HG03108 (cell line): ENCODE data around the gene MYO1A.

Experiments used
- ATAC-seq: cut with Tn5 transposase; IDR thresholded peaks from one replicate; pipeline ENCODE4 v1.9.1; 2021; ENCODE audit warnings: moderate library complexity; ENCODE audit not compliant: unreplicated experiment

The MYO1A gene

DNA sequence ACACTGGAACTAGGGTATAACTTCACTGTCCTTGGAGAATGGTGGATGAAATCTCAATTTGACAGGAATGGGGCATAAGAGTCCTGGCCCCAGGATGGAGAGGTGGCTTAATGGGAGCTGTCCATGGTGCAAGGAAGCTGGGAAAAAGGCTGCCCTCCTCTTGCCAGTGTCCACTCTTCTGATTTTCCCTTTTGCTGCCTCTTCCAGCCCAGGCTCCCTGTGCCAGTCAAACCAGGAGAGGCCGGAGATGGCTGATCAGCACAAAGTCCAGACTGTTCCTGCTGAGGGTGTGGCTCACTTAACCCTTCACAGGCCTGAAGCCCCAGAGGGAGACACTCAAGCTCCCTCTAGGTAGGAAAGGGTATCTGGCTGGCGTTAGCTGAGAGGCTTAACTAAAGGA, at the start of gene MYO1A:
Gene MYO1A (minus strand): TSS at position 240 of the 400 bp plus-strand sequence. CDS start 1,806 bp downstream, outside the sequence.
- no peak for ATAC-seq

DNA sequence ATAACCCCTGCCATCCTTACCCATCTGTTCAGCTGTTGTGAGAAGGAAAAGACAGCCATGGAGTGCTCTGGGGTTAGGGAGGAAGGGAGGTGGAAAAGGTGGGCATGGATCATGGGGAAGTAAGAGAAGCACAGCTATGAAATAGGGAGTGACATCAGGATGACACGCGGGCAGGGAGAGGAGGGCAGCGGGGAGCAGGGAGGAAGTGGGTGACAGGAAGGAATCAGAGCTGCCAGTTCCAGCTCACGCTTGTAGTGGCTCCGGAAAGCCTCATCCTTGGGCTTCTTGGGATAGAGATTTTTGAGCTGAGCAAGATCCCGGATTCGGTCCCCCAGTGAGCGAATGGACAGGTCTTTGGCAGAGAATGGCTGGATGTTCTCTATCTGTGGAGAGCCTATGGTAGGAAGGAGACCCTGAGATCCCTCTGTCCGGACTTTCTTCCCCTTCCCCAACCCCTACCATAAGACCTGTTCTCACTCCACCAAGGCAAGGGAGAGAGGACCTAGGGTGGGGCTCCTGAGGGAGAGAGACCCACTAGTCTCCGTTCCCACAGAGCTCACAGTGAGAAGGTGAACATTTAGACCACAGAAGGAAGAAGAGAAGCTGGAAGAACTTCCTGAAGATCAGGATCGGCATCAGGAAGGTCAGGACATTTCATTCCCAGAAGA, 49.3 kb upstream of the MYO1A start:
- ATAC-seq = no peak

DNA sequence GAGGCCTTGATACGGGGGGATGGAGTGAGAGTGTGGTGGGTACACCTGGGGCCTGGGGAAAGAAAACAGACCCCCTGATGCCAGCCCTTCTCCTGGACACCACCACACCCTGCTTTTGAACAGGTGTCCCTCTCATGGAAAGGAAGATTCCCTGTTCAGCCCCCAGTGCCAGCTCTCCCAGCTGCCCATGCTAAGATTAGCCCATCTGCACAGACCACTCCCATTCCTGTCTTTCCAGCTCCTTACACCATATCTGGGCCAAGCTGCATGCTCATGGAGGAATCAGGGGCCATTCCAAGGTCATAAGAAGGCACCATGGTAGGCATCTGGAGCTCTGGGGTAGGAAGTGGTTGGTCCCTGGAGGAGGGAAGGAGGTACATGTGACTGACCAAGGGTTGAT, 48.6 kb upstream of the MYO1A start:
- no peak for ATAC-seq

DNA sequence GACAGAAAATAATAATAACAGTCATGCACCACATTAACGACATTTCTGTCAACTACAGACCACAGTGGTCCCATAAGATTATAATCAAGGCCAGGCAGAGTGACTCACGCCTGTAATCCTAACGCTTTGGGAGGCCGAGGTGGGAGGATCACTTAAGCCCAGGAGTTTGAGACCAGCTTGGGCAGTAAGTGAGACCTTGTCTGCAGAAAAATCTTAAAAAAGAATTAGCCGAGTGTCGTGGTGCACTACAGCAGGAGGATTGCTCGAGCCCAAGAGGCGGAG, 47.6 kb upstream of the MYO1A start:
- no peak for ATAC-seq

DNA sequence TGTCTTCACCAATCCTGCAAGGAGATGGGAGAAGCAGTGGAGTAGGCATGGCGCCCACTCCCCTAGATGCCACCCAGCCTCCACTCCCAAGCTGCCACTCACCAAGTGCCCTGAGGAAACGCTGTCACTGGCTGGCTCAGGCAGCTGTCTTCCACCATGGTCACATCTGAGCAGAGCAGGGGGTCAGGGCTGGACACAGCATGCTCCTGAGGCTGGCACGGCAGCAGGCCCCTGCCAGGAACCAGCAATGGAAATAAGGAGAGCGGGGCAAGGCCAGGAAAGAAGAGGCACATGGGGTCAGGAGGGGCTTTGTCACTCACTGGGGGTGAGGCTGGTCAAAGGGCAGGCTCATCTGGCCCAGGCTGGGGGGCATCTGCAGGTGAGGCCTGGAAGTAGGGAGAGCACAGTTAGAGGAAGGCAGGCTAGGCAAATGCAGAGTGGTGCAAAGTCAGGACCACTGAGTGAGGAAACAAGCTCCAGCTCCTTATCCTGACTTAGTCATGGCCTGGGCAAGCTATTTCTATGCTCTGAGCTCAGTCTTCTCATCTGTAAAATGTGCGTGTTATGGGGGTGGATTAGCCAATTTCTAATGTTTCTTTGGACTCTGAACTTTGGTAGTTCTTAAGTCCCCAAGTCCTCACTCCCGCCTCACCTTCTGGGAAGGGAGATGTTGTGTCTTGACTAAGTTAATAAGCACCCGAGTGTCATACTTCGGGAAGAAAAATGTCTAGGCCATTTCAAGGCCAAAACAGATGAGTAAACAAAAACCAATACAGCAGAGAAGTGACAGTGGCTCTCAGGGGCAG, 47.0 kb upstream of the MYO1A start:
- ATAC-seq = no peak

DNA sequence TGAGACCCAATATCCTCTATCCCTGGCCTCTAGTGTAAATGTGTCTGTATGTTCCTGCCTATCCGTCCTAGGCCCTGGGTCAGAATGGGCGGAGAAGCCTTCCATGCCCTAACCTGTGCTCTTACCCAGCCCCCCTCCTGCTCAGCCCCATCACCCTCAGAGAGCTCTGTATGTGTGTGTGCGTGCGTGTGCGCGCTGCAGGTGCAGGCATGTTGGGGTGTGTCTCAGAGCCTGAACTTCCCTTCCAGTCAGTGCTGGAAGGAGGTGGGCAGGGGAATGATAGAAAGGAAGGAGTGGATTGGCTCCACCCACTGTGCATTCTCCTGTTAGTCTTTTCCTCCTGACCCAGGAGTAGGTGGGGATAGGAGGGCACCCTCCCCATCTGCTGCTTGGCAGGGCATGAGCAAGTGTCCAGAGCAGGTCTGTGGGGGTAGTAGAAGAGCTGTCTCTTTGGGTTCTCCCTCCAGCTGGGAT, 46.2 kb upstream of the MYO1A start:
- ATAC-seq = no peak

DNA sequence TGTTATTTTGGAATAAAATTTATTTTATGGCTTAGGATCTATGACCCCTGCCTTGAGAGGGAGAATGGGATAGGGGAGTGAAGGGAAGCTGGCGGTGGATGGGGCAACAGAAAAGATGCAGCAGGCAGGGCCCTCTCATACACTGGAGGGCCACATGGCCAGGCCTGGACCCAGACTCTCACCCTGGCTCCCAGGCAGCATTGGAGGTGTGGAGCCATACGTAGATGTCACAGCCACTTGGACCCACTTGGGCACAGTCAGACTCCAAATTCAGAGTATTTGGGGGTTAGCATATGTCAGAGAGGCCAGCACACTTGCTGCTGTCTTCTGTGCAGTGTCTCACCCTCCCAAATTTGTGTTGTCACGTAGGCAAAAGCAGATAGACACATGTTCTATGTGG, 45.5 kb upstream of the MYO1A start:
- no peak for ATAC-seq

DNA sequence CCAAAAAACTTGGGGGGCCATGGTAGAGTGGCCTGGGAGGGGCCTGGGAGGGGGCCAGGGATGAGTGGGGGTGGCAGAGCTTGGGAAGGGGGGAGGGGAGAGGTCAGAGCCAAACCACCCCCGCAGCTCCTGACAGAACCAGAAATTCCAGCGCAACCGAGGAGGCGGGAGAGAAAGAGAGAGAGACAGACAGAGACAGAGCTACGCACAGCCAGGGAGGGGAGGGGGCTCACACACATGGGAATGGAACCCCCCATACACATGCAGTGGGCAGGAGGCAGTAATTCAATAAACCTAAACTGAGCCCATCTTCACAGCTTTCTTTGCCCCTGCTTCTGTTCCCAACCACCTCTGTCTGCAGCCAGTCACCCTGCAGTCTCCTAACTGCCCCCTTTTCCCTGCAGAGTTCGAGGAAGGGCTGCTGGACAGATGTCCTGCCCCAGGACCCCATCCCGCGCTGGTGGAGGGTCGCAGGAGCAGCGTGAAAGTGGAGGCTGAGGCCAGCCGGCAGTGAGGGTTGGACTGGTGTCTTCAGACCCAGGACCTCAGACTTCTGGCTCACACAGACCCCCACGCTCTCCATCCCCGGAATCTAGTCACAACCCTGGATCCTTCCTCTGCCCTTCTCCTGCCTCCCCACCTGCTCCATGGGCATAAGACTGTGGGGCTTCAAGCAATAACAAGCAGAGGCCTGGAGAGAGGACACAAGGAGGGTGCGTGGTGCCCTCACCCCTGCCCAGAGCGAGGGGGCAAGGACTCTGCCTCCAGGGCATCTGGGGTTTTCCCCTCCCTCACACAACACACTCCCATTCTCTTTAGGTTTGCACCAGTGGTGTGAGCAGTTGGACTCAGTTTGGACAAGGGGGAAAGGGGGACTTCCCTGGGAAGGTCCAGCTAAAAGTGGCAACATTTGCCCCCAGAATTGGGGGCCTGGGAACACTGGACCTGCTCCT, 44.6 kb upstream of the MYO1A start:
- ATAC-seq = no peak

DNA sequence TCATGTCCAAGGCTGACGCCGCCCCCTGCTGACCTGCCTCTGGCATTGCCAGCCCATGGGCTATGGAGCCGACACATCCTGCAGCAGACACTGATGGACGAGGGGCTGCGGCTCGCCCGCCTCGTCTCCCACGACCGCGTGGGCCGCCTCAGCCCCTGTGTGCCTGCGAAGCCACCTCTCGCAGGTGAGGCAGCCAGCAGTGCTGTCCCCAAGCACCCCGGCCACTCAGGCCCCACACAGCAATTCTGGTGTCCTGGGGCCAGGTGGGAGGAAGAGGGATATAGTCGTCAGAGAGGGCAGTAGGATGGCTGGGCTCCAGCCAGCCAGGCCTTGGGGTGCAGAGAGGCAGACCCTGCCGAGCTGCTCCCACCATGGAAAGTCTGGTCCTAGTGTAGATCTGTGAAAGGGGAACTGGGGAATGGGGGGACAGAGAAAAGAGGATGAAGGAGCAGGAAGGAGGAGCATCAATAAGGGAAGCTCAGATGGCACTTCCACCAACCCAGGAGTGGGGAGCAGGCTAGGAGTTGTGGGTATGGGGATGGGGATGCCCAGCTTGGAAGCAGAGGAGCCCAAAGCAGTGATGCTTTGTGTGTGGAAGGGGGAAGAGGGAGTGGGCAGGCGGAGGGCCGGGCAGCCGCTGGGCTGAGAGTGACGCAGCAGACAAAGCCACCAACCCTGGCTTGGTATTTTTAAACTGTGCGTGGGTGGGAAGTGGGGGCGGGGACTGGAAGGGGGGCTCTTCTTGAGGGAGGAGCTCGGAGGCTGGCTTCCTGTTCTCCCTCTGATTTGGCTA, 43.7 kb upstream of the MYO1A start:
- no peak for ATAC-seq

DNA sequence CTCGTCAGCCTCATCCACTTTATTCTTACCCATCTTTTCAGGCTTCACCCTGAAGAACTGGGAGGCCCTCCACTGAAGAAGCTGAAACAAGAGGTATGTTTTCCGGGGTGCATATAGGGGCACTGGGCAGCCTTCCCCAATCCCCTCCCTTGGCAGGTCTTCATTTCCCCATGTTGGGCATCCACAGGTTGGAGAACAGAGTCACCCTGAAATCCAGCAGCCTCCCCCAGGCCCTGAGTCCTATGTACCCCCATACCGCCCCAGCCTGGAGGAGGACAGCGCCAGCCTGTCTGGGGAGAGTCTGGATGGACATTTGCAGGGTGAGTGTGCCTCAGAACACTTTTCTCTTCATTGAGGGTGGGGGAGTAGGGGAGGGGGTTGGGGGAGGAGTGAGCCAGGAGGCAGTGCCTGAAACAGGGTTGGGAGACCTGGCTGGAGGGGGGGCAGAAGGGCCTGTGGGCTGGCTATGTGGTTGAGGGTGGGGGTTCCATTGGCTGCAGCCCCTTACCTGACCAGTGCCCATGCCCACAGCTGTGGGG, 43.0 kb upstream of the MYO1A start:
- no peak for ATAC-seq

DNA sequence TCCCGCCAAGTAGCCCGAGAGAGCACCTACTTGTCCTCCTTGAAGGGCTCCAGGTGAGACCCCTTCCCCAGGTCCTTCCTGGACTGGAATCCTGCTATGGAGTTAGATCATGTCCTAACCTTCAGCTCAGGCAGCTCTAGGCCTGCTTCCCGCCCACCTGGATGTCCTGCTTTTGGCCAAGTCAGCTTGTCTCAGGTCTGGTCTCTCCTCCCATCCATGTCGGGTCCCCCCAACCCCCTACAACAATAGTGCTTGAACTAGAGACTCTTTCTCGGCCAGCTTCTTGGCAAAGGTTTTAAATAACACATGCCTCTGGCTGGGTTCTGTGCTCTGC, 42.6 kb upstream of the MYO1A start:
- no peak for ATAC-seq

DNA sequence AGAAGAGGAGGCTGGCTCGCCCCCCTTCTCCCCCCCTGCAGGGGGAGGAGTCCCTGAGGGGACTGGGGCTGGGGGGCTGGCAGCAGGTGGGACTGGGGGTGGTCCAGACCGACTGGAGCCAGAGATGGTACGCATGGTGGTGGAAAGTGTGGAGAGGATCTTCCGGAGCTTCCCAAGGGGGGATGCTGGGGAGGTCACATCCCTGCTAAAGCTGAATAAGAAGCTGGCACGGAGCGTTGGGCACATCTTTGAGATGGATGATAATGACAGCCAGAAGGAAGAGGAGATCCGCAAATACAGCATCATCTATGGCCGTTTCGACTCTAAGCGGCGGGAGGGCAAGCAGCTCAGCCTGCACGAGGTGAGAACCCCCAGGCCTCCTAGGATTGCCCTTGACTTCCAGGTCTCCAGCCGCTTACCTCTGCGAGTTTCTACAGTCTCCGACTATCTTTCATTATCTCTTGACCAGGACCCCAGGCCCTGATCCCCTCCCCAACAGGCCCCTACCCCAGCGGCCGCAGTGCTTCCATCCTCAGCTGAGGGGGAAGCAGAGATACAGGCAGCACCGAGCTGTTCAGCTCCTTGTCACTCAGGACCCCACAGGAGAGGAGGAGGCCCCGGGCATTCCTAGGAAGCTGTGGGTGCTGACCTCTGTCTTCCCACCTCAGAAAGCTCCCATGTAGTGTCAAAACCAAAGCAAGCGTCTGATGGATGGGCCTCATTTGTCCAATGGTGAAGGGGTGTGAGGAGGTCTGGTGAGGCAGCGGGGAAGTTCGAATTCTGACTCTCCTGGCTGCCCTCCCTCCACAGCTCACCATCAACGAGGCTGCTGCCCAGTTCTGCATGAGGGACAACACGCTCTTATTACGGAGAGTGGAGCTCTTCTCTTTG, 42.0 kb upstream of the MYO1A start:
- no peak for ATAC-seq

DNA sequence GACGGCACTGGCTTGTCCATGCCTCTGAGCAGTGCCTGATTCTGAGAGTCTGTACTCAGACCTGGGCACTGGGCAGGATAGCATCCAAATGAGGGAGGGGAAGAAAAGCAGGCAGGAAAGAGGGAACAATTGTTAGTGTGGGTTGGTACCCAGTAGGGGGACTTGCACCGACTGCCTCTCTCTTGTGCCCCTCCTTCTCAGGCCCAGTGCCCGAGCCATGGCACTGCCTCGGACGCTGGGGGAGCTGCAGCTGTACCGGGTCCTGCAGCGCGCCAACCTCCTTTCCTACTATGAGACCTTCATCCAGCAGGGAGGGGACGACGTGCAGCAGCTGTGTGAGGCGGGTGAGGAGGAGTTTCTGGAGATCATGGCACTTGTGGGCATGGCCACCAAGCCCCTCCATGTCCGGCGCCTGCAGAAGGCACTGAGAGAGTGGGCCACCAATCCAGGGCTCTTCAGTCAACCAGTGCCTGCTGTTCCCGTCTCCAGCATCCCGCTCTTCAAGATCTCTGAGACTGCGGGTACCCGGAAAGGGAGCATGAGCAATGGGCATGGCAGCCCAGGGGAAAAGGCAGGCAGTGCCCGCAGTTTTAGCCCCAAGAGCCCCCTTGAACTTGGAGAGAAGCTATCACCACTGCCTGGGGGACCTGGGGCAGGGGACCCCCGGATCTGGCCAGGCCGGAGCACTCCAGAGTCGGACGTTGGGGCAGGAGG, 41.2 kb upstream of the MYO1A start:
- ATAC-seq = no peak

DNA sequence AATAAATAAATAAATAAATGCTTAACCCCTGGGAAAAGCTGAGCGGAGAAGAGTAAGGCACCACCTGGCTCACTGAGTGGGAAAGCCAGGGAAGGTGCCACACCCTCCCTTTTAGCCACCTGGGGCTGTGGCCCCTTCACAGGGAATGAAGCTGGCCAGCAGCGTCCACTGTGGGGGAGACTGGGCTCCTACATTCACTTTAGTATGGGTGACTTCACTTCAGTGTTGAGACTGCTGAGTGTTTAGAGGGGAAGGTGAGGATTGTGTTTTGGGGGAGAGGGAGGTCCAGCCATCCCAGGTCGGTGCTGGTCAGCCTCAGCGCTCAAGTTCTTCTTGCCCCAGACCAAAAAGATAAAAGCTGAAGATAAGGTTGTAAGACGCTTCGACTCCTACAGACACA, 40.6 kb upstream of the MYO1A start:
- ATAC-seq = no peak

DNA sequence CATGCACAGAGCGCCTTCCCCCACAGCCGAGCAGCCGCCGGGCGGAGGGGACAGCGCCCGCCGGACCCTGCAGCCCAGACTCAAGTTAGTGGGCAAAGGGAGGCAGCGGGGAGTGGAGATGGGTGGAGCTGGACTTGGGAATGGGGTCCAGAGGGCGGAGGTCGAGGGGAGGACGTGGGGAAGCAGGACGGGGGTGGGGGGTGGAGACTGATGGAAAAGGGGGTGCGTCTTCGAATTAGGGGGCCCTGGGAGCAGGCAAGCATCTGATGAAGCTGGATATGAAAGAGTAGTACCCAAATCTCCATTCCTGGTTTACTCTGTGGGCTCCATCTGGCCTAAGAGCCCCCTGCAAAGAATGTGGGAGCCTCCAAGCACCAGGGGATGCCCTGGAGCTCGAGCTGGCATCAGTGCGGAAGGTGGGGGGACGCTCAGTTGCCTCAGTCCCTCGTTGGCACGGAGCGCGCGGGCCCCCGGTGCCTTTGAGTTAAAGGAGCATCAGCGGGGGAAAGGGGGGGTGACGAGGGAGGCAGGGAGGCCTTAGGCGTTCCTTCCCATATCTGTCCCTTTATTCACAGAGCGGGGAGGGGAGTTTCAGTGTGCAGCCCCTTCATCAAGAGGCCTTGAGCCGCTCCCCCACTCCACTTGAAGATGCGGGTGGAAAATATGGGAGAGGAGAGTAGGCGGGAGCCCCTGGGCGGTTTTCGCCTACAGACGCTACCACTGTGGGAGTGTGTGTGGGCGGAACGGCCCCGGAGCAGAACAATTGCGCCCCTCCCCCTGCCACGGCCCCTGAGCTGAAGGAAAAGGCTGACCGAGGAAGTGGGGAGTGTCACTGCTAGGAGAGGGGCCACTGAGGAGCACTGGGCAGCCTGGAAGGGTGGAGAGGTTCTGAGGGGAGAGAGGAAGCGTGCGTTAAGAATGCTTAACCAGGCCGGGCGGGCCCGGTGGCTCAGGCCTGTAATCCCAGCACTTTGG, 39.6 kb upstream of the MYO1A start:
- no peak for ATAC-seq

DNA sequence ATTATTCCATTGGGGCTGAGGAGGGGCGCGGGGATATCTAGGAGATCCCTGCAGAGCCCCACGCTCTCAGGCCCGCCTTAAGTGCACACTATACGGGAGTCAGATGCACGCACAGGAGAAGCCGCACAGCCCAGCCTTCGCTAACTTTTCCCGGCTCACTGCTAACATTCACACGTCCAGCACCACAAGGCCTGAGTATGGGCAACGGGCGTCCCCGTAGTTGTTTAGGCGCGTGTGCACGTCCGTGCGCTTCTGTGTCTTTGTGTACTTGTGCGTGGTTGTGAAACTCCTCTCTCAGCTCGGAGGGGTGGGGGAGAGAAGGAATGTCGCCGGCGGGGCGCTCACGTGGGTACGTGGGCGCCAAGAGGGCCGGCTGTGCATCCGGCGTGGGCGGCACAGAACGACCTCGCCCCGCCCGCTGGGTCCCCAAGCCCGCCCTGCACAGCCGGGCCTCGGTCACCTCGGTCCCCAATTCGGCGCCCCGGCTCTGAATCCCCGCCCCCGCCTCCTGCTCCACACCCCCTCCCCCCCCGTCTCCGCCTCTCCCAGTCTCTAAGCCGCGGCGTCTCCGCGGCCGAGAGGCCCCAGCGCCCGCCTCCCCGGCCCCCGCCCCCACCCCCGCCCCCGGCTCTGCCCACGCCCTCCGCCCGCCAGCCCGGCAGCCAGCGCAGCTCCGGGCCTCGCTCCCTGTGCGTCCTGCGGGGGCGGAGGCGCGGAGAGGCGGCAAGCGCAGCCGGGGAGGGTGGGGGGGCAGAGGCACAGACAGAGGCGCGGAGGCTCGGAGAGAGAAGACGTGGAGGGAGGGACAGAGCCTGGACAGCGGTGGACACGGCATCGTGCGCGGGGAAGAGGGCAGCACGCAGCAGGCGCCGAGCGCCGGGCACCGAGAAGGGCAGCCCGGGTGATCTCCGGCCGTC, 38.7 kb upstream of the MYO1A start, which contains the start of gene NAB2:
Gene NAB2 (plus strand): TSS at position 761 of the 917 bp plus-strand sequence. CDS start 158 bp downstream, outside the sequence.
- ATAC-seq = peak; percentile 51
